ENCODE data around the gene CALML4. TPM values are rescaled to one million over a fixed set of nuclear protein-coding genes. Genes with fewer than 3 reads are reported as not detected.
"Not testable (repeated sequence)": the region's sequence is repeated elsewhere in the genome, so short reads cannot be mapped to it uniquely, and the experiment has no call there.

CALML4 gene
- polyA plus RNA-seq, 1 donor, result 8.7 TPM

DNA sequence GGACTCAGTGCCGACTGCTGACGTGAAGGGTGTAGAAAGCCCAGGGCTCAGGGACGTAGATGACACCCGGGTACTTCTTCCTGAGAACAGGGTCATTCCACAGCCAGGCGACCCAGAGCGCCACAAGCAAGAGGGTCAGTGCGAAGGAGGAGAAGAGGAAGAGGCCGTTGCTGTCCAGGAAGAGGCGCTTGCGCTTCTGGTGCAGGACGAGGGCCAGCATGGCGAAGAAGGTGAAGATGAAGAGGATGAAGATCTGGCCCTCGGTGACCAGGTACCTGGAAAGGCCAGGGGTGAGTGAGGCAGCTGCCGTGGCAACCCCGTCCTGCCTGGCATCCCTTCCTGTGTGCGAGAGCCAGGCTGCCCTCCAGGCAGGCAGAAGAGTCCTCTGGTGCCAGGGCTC lies 3.0 kb upstream of the CALML4 start:
- DNase-seq (ENCODE audit: low read depth), result no peak

DNA sequence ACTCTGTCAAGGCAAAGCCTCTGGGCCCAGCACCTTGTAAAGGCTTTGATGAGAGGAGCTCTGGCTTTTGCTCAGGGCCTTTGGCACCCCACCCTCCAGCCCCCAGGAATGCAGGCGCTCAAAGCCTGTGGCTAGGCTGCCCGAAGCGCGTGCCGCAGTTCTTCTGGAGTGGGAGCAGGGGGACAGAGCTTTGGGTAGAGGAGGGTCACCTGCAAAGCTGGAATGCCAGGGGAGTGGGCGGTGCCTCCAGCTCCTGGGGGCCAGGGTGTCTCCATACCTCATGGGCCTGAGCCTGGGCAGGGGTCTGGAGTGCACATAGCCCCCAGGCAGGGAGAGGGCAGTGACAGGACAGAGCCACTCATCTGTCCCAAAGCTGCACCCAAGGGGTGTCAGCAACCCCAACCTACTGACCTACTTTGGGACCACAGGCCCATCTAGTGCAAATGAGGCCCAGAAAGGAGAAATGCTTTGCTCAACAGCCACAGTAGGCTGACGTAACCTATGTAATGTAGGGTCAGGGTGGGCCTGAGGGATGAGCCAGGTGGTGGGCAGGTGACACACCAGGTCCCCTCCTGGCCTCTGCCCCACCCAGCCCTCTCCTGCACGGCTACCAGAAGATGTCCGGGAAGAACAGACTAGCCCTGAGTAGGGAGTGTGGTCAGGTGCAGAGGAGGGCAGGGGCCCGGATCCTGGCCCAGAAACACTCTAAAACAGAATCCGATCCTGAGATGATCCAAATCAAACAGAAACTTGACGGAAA lies 2.2 kb upstream of the CALML4 start:
- DNase-seq (ENCODE audit: low read depth), result no peak

DNA sequence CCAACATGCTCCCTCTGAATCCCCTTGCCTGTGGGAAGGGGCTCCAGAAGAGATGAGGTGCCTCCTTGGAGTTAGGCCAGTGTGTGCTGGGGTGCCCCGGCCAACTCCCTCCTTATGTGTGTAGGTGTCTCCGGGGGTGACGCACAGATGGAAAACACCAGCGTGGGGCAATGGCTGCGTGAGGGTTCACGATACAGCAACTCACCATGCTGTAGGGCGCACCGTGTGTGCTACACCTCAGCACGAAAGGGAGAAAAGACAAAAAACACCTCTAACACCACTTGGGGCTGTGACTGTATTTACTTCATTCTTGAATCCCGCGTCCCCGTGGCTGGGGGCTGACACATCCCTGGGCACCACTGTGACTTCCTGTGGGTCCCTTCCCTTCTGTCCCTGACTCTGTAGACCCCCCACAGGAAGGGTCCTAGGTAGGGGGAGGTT lies 1.6 kb upstream of the CALML4 start:
- DNase-seq (ENCODE audit: low read depth), result no peak

- DNase-seq (ENCODE audit: low read depth), result no peak
Measured at GRCh38 chr15:68205954-68206539, 915 bp upstream of the CALML4 start.

GRCh38 chr15:68205558-68205944 lies 419 bp upstream of the CALML4 start:
- DNase-seq (ENCODE audit: low read depth), result no peak

- no peak for DNase-seq (ENCODE audit: low read depth)
Measured at GRCh38 chr15:68204361-68204760, 771 bp downstream of the CALML4 start.

- no peak for DNase-seq (ENCODE audit: low read depth)
Measured at GRCh38 chr15:68203956-68204355, 1.2 kb downstream of the CALML4 start.

- no peak for DNase-seq (ENCODE audit: low read depth)
Measured at GRCh38 chr15:68203486-68203885, 1.6 kb downstream of the CALML4 start.

DNA sequence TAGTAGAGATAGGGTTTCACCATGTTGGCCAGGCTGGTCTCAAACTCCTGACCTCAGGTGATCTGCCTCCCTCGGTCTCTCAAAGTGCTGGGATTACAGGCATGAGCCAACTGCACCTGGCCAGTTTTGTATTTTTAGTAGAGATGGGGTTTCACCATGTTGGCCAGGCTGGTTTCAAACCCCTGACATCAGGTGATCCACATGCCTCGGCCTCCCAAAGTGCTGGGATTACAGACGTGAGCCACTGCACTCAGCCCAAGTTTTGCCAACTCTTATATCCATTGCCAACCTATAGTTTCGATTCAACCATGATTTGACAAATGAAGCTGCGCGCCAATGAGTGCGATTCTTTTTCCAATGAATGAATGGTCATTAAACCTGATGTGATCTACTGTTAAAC lies 2.1 kb downstream of the CALML4 start:
- DNase-seq (ENCODE audit: low read depth), result not testable (repeated sequence)

DNA sequence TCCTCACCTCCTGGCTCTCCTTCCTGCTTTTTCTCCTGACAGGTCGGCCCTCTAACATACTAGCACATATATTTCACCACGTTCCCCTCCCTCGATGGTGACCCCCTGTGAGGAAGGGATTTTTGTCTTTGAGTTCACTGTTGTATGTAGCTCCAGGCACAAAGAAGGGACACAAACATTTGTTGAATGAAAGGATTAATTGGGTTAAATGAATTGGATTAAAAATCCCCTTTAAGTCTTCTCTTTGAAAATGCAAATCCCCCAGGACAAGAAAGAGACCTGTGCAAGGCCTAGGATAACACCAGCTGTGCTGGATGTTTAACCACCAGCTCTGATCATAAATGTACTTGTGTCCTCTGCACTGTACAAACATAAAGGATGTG lies 3.3 kb downstream of the CALML4 start:
- no peak for DNase-seq (ENCODE audit: low read depth)

DNA sequence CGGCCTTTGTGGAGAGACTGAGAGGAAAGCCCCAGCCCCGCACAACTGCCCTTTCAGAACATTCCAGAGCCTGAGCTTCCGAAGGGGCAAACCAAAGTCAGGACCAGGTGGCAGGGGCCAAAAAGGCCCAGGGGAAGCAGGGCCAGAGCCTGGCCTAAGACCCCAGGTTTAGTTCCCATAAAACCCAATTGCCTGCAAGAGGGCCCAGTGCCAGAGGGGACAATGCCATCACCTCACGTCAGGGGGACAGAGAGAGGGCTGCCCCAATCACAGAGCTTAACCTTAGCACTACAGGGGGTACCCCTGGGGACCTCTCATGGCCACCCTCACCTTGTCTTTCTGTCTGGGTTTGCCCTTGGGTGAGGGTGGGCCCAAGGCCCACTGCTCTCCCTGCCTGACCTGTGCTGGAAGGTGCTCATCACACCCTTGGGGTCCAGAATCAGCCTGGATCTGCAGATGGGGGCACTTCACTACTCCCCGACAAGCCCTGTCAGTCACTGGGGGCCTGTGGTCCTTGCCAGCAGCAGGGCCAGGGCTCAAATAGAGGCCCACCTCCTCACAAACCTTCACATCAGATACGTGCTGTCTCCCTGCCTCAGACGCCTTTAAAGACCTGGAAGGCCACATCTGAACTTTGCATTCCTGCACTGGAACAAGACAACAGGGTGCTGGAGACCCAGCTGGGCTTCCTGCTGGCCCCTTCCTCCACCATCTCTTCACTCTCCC lies 3.8 kb downstream of the CALML4 start:
- no peak for DNase-seq (ENCODE audit: low read depth)

DNA sequence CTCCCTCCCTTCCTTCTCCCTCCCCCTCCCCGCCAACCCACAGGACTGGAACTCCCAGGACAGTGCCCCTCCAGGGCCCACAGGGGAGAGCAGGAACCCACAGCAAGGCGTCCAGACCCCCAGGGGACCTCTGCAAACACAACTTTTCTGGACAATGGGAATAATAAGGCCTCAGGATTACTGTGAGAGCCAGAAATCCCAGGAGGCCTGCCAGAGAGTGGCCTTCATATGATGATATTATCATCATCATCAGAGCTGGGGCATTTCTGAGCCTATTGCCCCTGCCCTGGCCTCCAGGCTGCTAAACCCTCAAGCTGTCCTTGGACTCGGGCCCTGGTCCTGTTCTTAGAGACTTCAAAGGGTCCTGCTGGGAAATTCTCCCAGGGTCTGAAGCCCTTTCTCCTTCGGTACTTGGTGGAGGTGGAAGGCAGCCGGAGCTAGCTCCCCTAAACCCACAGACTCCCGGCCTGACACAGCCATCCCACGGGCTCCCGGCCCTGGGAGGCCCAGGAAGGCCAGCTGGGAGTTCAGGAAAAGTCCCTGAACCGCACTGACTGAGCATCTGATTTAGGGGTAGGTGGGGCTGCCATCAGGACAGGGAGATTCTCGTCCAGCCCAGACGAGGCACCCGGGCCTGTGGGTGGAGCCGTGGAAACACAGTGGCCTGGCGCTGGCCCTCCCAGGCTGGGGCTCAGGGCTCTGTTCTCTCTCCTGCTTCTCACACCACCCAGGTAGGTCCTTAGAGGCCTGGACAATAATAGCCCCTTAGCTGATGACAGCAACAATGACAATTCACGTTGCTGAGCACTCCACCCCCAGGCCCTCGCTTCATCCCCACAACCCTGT lies 4.9 kb downstream of the CALML4 start:
- DNase-seq (ENCODE audit: low read depth), result no peak

DNA sequence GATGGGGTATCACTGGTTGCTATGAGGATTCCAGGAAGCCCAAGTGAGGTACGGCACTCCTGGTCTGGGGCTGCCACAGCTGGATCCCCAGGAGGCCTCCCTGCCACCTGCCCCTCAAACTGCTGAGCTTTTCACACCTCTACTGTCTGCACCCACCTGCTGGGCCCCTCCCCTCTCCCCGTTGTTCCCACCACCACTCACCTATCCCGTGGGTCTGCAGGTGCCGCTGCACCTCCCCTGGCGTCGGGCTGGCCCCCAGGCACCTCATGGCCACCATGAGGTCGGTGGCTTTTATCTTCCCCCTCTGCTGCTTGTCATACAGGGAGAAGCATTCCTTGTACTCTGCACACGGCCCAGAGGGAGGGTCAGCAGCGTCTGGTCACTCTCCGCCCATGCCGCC lies 5.8 kb downstream of the CALML4 start:
- DNase-seq (ENCODE audit: low read depth), result no peak

- no peak for DNase-seq (ENCODE audit: low read depth)
Measured at GRCh38 chr15:68197661-68198437, 7.3 kb downstream of the CALML4 start.

DNA sequence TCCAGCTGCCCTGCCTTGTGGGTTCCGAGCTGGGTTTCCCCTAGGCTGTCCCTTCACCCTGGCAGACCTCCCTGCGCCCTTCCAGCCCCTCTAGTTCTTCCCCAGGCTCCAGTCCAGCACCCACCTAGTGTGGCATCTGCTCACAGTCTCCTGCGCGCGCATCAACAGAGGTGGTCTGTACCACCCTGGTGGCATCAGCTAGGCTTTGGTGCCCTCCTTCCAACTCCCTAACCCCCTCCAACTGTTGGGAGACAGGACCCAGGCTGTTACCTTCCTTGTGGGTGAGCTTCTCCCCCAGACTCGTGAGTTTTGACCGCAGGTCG lies 8.0 kb downstream of the CALML4 start:
- DNase-seq (ENCODE audit: low read depth), result no peak

GRCh38 chr15:68196445-68197169 lies 8.5 kb downstream of the CALML4 start:
- no peak for DNase-seq (ENCODE audit: low read depth)

DNA sequence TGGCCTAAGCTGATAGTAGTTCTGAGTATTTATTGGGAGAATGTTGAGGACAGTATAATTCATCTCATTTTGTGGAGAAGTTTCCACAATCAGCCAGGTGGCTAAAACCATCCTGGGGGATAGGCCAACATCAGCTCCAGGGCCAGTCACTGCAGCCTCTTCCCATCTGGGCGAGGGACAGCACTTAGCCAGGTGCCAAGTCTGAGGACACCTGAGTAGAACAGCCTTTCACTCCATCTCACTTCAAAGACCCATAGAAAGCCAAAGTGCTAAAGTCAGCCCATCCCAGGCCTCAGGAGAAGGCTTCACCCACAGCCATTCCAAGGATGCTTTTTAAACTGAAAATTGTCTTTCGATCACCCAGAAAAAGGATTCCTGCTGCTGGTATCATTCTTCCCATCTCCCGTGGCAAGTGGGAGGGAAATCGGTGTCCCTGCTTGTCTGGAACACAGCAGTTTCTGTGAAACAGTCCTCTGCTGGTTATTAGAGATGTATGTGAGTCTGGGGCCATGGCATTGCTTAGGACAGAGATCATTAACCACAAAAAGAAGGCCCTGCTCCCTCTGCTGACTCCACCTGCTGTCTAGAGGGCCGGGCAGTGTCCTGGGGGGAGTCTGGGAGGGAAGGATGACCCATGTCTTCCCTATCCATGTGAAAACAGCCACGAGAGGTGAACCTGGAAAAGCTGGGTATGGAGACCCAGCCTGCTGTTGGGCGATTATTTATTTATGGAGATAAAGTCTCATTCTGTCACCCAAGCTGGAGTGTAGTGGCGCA lies 9.6 kb downstream of the CALML4 start:
- no peak for DNase-seq (ENCODE audit: low read depth)

- no peak for DNase-seq (ENCODE audit: low read depth)
Measured at GRCh38 chr15:68192804-68193486, 12.2 kb downstream of the CALML4 start.

GRCh38 chr15:68192117-68192516 lies 13.0 kb downstream of the CALML4 start:
- DNase-seq (ENCODE audit: low read depth), result no peak
